Right atrium auricular region (tissue), 2 donors: ENCODE data around the gene ELSPBP1. TPM values are rescaled to one million over a fixed set of nuclear protein-coding genes. Genes with fewer than 3 reads are reported as not detected.

Experiments
- DNase-seq: peaks from one replicate; pipeline ENCODE4 v3.0.0-alpha.2; 2019; ENCODE audit warnings: low spot score
- H3K27ac ChIP-seq, 2 donors: fragments of 200-600 bp; sonication (generic); 1 replicate in 1 of 2; 2 replicates in 1 of 2; pipeline ENCODE4 v1.5.1; 2016 to 2019
- H3K27me3 ChIP-seq, 2 donors: fragments of 200-600 bp; sonication (generic); one replicate each; pipeline versions ENCODE4 v1.5.1 to v1.6.0; 2017 to 2019
- H3K36me3 ChIP-seq: fragments of 200-600 bp; sonication (generic); one replicate; pipeline ENCODE4 v1.5.1; 2016
- H3K4me1 ChIP-seq, 2 donors: fragments of 200-600 bp; sonication (generic); one replicate each; pipeline versions ENCODE4 v1.5.1 to v1.6.0; 2017 to 2019
- H3K4me3 ChIP-seq, 2 donors: fragments of 200-600 bp; sonication (generic); 1 replicate in 1 of 2; 2 replicates in 1 of 2; pipeline ENCODE4 v1.5.1; 2017 to 2019; ENCODE audit warnings: mild to moderate bottlenecking in 1 of 2, moderate library complexity in 1 of 2
- H3K9me3 ChIP-seq, 2 donors: fragments of 200-600 bp; sonication (generic); one replicate each; pipeline ENCODE4 v1.5.1; 2019
- total RNA-seq, 2 donors: library from RNA; depleted of rRNA; stranded (reverse); fragments of >200 nt; gene quantifications; one replicate each; pipeline ENCODE4 v1.1.0, GENCODE V29; 2016
- TF ChIP-seq, protein P1 (sequence below), 2 donors: fragments of 200-600 bp; sonication (generic); IDR thresholded peaks; one replicate each; pipeline ENCODE4 v1.5.1; 2019; ENCODE audit warnings: antibody characterized with exemption in 2 of 2

ELSPBP1 gene
- total RNA-seq, 2 donors from 2014 or later: not detected

DNA sequence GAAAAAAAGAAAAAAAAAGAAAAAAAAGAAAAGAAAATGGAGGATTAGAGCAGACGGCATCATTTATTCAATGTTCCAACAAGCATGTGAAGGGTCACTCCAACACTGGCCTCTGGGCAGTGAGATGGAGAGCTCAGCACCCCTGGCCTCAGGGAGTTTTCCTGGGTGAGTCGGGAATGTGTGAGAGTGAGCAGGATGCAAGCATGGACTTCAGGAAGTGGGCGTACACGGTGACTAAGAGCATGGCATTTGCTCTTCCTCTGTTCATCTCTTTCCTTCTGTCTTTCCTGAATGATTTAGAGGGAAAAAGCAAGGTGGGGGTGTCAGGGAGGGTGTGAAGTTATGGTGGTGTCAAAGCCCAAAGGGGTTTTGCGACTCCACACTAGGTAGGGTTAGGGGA is 50.1 kb downstream of the ELSPBP1 start:
- no peak for DNase-seq
- TF ChIP-seq, protein P1, sequence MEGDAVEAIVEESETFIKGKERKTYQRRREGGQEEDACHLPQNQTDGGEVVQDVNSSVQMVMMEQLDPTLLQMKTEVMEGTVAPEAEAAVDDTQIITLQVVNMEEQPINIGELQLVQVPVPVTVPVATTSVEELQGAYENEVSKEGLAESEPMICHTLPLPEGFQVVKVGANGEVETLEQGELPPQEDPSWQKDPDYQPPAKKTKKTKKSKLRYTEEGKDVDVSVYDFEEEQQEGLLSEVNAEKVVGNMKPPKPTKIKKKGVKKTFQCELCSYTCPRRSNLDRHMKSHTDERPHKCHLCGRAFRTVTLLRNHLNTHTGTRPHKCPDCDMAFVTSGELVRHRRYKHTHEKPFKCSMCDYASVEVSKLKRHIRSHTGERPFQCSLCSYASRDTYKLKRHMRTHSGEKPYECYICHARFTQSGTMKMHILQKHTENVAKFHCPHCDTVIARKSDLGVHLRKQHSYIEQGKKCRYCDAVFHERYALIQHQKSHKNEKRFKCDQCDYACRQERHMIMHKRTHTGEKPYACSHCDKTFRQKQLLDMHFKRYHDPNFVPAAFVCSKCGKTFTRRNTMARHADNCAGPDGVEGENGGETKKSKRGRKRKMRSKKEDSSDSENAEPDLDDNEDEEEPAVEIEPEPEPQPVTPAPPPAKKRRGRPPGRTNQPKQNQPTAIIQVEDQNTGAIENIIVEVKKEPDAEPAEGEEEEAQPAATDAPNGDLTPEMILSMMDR (IDR thresholded peaks at IDR 0.05): no peak
- no peaks in the 10 kb centered on the region for H3K4me1 ChIP-seq
- H3K27ac ChIP-seq: no peak overlapping the region
- no peaks in the 10 kb centered on the region for H3K27me3 ChIP-seq
- no peaks in the 10 kb centered on the region for H3K36me3 ChIP-seq
- no peaks in the 10 kb centered on the region for H3K9me3 ChIP-seq
- H3K4me3 ChIP-seq: no peak overlapping the region

DNA sequence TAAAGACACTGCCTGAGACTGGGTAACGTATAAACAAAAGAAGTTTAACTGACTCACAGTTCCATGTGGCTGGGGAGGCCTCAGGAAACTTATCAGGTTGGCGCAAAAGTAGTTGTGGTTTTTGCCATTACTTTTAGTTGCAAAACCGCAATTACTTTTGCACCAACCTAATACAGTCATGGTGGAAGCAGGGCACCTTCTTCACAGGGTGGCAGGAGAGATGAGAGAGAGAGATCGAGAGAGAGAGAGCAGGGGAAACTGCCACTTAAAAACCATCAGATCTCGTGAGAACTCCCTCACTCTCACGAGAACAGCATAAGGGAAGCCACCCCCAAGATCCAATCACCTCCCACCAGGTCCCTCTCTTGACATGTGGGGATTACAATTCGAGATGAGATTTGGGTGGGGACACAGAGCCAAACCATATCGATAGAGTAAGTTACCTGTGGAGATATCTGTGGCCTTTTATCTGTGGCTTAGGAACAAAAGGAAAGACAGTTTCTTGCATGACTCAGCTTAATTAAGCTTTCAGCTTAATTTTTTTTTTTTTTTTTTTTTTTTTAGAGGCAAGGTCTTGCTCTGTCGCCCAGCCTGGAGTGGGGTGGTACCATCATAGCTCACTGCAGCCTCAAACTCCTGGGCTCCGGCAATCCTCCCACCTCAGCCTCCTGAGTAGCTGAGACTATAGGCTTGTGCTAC is 57.1 kb downstream of the ELSPBP1 start:
- Histone ChIP-seq H3K27me3 (no peaks in the 10 kb centered on the region), H3K27ac (no peak overlapping the region), H3K4me1 (no peaks in the 10 kb centered on the region), H3K36me3 (peaks cover 19% of the 10 kb centered on the region), H3K9me3 (no peaks in the 10 kb centered on the region), H3K4me3 (no peak overlapping the region)
- TF ChIP-seq, protein P1 (IDR thresholded peaks at IDR 0.05): no peak
- DNase-seq: no peak

DNA sequence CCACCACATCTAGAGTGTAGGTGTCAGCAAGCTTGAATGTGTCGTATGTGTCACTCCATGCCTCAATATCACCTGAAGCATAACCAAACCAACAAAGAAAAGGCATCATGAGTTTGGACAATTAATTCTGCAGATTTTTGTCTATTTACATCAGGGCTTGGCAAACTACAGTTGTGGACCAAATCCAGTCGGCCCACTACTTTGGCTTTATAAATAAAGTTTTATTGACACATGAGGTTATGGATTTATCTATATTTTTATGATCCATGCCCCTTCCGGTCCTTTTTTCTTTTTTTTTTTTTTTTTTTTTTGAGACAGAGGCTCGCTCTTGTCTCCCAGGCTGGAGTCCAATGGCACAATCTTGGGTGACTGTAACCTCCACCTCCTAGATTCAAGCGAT is 58.6 kb downstream of the ELSPBP1 start:
- Histone ChIP-seq H3K36me3 (peaks cover 19% of the 10 kb centered on the region), H3K4me3 (no peak overlapping the region), H3K27me3 (no peaks in the 10 kb centered on the region), H3K27ac (no peak overlapping the region), H3K4me1 (no peaks in the 10 kb centered on the region), H3K9me3 (no peaks in the 10 kb centered on the region)
- no peak for DNase-seq
- TF ChIP-seq, protein P1 (IDR thresholded peaks at IDR 0.05): no peak

DNA sequence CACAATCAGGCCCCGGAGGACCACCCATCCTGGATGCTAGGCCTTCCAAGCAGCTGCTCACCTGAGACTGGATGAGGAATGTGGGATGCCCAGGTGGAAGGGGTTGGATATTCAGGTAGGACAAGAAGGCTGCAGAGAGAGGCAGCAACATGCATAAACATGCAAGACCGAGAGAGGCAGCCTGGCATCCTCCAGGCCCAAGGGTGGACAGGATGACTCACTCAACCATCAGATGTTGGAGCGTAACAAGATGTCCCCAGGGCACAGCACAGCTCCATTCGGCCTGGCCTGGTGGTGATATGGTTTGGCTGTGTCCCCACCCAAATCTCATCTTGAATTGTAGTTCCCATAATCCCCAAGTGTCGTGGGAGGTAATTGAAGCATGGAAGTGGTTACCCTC is 59.4 kb downstream of the ELSPBP1 start:
- H3K4me3 ChIP-seq: no peak overlapping the region
- peaks cover 19% of the 10 kb centered on the region for H3K36me3 ChIP-seq
- no peaks in the 10 kb centered on the region for H3K27me3 ChIP-seq
- no peak for DNase-seq
- TF ChIP-seq, protein P1 (IDR thresholded peaks at IDR 0.05): no peak
- H3K9me3 ChIP-seq: no peaks in the 10 kb centered on the region
- H3K27ac ChIP-seq: no peak overlapping the region
- H3K4me1 ChIP-seq: no peaks in the 10 kb centered on the region

DNA sequence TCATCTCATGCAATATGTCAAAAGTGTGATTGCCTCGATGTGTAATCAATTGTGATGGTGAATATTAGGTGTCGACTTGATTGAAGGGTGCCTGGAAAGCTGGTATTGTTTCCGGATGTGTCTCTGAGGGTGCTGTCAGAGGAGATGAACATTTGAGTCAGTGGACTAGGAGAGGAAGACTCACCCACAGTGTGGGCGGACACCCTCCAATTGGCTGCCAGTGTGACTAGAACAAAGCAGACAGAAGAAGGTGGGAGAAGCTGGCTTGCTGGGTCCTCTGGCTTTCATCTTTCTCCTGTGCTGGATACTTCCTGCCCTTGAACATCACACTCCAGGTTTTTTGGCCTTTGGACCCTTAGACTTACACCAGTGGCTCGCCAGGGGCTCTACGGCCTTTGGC is 64.9 kb downstream of the ELSPBP1 start:
- Histone ChIP-seq H3K27ac (no peak overlapping the region), H3K36me3 (no peaks in the 10 kb centered on the region), H3K9me3 (no peaks in the 10 kb centered on the region), H3K4me3 (no peak overlapping the region), H3K4me1 (no peaks in the 10 kb centered on the region), H3K27me3 (no peaks in the 10 kb centered on the region)
- no peak for DNase-seq
- TF ChIP-seq, protein P1 (IDR thresholded peaks at IDR 0.05): no peak

DNA sequence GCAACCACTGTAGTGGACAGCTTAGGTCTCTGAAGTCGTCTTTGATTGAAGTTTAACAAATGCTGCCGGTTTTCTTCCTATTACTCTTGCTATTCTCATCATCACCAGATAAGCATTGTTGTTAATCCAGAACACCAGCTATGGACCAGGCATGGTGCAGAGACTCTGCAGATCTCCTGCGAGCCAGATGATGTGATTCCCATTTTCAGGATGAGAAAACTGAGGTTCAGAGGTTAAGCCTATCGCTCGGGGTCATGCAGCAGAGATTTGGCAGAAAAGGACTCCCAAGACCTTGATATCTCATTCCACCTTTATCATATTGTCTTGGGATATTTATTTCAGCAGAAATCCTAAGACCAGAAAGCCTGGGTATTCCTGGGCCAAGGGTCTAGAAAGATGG is 65.9 kb downstream of the ELSPBP1 start:
- Histone ChIP-seq H3K4me1 (no peaks in the 10 kb centered on the region), H3K36me3 (peaks cover 5% of the 10 kb centered on the region), H3K9me3 (no peaks in the 10 kb centered on the region), H3K27me3 (no peaks in the 10 kb centered on the region), H3K4me3 (no peak overlapping the region), H3K27ac (no peak overlapping the region)
- DNase-seq: no peak
- TF ChIP-seq, protein P1 (IDR thresholded peaks at IDR 0.05): no peak
